ENCODE data around the gene MSTO1.
"Not testable (repeated sequence)": the region's sequence is repeated elsewhere in the genome, so short reads cannot be mapped to it uniquely, and the experiment has no call there.

MSTO1 gene

GRCh38 chr1:155609515-155610256 is at the start of gene MSTO1:
Gene MSTO1 (plus strand): TSS chr1:155610218. CDS start chr1:155610249, 31 bp downstream.
- peak; percentile 99 for DNase-seq

- peak; percentile 14 for DNase-seq
These were observed 48.0 kb upstream of the MSTO1 start for GRCh38 chr1:155561779-155562580.

- peak; percentile 94 for DNase-seq
These were observed 47.2 kb upstream of the MSTO1 start, which contains the start of gene ASH1L for GRCh38 chr1:155562581-155563376. Gene ASH1L (minus strand): TSS chr1:155562803. CDS start chr1:155521519, 41,284 bp downstream.

- DNase-seq, result peak; percentile 64
These were observed 46.5 kb upstream of the MSTO1 start for GRCh38 chr1:155563377-155564022.

- no peak for DNase-seq
These were observed 39.9 kb upstream of the MSTO1 start for GRCh38 chr1:155569988-155570592.

- no peak for DNase-seq
These were observed 39.4 kb upstream of the MSTO1 start for GRCh38 chr1:155570593-155570990.

- no peak for DNase-seq
These were observed 35.9 kb upstream of the MSTO1 start for GRCh38 chr1:155574077-155574476.

- not testable (repeated sequence) for DNase-seq
These were observed 34.4 kb upstream of the MSTO1 start for GRCh38 chr1:155575608-155576007.

GRCh38 chr1:155583846-155584245 is 26.2 kb upstream of the MSTO1 start:
- not testable (repeated sequence) for DNase-seq

GRCh38 chr1:155589282-155589681 is 20.7 kb upstream of the MSTO1 start:
- DNase-seq, result not testable (repeated sequence)

GRCh38 chr1:155590516-155591247 is 19.3 kb upstream of the MSTO1 start:
- DNase-seq, result not testable (repeated sequence)

- peak; percentile 81 for DNase-seq
These were observed 18.2 kb upstream of the MSTO1 start for GRCh38 chr1:155591770-155592169.

- not testable (repeated sequence) for DNase-seq
These were observed 14.0 kb upstream of the MSTO1 start for GRCh38 chr1:155595877-155596474.

GRCh38 chr1:155596864-155597263 is 13.2 kb upstream of the MSTO1 start:
- DNase-seq, result no peak

- peak; percentile 22 for DNase-seq
These were observed 11.1 kb upstream of the MSTO1 start for GRCh38 chr1:155598842-155599331.

- DNase-seq, result not testable (repeated sequence)
These were observed 10.0 kb upstream of the MSTO1 start for GRCh38 chr1:155599828-155600572.

GRCh38 chr1:155607708-155608107 is 2.3 kb upstream of the MSTO1 start:
- DNase-seq, result peak; percentile 19

GRCh38 chr1:155608888-155609225 is 1.2 kb upstream of the MSTO1 start:
- no peak for DNase-seq

GRCh38 chr1:155610257-155610647 is 234 bp downstream of the MSTO1 start:
- not testable (repeated sequence) for DNase-seq

- not testable (repeated sequence) for DNase-seq
These were observed 3.2 kb downstream of the MSTO1 start for GRCh38 chr1:155613226-155613625.
